NCI-H2107 treated with DMSO at 0.1 percent for 48 hours (cell line): ENCODE data around the gene HES5.

Source experiments
- DNase-seq: peaks from one replicate; lab custom pipeline; 2025; ENCODE audit not compliant: unreplicated experiment; lab: John Stamatoyannopoulos, UW

HES5 gene

DNA sequence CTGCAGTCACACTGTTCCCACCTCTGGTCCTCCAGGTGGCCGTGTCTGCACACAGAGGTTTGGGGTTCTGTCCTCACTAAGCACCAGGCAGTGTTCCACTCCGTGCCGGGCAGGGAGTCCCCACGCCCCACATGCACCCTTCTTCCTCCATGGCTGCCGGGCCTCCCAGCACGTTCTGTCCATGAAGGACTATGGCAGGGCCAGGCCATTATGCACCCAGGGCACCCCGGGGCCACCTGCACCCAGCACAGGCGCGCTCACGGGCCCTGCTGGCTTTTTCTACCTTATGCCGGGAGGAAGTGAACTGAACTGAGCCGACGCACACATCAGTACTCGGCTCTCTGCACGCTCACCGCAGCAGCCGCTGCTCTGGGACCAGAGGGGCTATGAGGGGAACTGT, 13.9 kb downstream of the HES5 start:
- no peak for DNase-seq

DNA sequence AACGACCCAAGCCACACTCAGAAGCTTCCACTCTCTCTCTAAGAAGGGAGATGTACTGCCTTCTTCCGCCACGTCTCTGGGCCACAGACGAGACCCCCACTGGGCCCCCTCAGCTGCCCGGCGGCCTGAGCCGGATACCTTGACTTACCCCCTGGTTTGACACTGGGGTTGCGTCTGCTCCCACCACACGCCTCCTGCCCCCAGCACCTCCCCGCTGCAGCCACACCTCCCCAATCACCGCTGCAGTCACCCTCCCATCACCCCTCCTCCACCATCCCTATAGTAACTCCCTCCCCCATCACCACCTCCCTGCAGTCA, 14.3 kb downstream of the HES5 start:
- DNase-seq, result no peak

DNA sequence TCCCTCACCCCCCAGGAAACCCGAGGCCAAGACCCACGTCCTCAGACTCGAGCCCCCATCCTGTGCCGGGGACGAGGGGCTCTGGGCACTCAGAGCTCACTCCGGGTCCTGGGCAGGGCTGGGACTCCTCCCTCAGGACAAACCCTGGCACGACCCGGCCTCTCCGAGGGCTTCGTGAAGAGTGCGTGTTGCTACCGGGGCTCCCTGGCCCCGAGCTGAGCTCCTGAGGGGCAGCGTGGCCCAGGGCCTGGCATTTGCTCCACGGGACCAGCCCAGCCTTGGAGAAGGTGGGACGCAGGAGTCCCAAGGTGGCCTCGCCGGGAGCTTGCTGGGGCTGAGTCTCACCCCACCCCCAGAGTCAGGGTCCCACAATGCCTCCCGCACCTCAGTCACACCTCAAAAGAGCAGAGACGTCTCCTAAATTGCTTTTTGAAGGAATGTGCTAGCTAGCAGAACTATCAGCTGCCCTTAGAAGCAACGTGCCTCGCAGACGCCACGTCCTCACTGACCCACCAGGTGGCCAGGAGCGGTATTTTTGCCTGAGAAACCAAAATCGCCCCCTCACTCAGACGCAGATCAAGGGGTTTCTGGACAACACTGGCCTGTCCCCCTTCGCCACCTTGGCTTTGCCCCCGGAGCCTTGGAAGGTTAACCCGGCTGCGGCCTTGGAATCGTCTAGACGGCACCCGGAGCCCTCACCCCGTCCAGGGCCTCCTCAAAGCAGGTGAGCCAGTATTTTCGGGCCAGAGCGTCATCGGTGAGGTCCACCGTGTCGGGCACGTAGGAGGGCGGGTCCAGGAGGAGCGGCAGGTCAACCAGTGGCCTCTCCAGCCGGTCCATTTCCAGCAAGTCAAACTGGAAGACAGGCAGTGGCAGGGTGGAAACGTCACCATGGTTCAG, 14.9 kb downstream of the HES5 start:
- no peak for DNase-seq

GRCh38 chr1:2513939-2514652, 16.0 kb downstream of the HES5 start:
- DNase-seq, result no peak

DNA sequence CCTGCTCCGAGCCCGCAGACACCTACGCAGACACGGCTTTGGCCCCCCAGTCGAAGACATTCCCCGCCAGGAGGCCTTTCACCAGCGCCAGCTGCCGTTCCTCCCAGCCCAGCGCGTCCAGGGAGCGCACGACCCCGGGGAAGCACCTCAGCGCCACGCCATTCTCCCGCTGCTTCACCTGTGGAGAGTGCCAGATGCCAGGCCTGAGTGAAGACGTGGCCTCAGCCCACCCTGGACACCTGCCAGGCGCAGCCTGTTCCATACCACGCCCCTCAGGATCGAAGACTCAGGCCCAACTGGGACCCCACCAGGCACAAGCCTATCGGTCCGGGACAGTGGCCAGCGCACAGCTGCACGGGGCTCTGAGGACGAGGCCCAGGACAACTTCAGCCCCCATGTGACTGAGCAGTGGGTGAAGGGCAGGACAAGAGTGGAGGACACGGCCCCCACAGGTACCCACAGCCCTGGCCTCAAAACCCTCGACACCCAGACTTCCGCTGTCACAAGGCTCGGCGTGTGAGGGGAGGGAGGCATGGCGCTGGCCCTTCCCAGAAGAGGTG, 17.1 kb downstream of the HES5 start:
- DNase-seq, result no peak

DNA sequence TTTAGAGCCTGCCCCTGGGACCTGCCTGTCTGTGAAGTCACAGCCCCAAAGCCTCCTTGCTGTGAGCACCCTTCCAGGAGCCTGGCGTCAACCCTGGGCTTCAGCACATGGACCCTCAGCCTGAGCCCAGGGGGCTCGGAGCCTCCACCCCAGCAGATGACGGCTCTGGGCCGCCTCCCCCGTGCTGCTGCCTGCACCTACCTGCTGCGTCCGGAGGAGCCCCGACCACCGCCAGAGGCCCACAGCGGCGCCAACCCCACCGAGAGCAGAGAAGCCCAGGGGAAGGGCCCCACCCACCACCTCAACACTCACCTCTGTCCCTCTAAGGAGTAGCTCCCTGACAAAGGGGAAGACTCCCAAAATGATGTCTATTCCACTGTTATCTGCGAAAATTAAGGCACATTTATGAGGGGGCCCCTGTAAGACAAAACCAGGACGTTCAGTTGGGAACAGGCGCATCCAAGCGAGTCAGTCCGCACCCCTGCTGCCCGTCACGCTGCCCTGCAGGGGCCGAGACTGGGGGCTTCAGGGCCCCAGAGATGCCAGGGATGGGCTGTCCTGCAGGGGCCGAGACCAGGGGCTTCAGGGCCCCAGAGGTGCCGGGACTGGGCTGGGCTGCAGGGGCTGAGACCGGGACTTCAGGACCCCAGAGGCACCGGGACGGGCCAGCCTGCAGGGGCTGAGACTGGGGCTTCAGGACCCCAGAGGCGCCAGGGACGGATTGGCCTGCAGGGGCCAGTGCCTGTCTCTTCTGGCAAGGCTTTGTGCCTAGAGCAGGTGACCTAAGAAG, 19.5 kb downstream of the HES5 start:
- DNase-seq, result no peak

DNA sequence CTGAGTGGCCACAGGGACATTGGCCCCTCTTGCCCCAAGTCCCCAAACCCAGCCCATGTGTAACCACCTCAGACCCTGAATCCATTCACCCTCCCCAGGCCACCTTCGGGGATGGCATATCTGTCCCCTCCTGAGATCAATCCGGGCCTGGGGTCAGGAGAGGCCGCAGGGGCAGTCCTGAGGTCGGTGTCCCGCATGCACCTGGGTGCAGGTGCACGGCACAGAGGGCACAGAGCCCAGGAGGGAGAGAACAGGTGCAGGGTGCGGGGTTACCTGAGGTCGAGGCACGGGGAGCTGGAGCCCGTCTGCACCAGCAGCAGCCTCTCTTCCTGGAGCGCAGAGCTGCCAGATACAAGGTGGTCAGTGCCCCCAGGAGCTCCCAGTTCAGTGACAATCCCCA, 20.5 kb downstream of the HES5 start:
- DNase-seq, result no peak

DNA sequence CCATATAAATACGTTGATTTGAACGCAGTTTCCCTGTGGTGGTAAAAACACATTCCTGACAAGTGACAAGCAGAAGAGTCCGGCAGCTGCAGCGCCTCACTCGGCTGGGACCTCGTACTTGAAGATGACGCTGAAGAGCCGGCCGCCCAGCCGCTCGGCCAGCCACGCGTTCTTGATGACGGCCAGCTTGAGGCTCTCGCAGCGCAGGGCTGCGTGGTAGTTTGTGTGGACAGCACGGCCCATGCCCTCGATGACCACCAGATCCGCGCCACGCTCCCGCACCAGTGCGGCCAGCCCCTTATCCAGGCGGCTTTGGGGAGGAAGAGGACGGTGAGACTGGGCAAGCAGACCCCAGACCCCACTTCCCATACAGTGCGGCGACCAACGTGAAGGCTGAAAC, 21.3 kb downstream of the HES5 start:
- DNase-seq, result no peak

DNA sequence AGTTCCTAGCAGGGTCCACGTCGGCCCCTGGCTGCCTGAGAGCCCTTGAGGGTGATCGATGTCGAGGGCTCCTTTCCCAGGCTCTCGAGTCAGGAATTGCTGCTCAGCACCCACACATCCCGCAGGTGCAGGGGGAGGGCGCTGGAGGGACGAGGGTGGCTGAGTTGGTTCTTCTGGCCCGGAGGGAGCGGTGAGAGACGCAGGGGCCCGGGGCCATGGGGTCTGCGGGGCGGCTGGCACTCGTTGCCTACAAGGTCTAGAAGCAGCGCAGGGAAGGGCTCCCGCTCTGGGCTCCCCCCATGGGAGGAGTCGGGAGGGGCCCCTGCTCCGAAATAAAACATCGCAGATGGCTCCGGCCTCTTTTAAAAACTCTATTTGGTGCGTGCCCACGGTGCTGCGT, 21.9 kb downstream of the HES5 start:
- DNase-seq, result no peak

- no peak for DNase-seq
Measured at GRCh38 chr1:2507744-2508155, 22.3 kb downstream of the HES5 start.

- no peak for DNase-seq
Measured at GRCh38 chr1:2506901-2507565, 23.0 kb downstream of the HES5 start.

DNA sequence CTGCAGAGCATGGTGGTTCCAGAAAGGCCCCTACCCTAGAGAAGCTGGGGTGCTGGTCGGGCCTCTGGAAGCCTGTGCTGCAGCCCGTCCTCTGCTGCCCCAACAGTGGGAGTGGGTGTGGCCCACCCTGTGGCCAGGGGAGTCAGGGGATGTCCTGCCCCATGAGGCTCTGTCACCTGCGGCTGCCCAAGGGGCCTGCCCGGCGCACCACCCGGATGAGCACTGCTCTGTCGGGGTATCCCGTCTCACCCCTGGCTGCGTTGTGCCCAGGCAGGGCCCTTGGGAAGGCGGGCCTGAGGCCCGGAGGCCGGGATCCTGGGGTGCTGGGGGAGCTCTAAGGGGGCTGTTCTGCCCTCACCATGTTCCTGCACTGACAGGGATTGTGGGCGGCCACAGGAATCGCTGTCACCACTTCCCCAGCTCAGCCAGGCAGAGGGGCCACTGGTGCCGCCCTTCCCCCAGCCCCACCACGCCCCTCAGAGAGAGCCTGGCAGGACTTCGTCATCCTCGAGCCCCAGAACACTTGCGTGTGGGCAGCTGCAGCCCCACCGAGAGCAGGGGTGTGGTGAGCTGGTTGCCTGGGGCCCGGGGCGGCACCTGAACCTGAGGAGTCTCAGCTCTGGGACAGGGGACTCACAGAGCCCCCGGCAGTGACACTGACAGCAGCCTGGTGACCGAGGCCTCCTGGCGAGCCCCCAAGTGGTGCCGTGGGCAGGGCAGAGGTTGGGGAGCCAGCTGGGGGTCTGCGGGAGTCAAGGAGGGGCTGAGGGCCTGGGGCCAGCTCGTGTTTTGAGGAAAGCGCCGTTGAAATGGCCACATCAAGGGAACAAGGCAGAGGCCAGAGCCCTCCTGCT, 23.8 kb downstream of the HES5 start:
- DNase-seq, result no peak

- no peak for DNase-seq
Measured at GRCh38 chr1:2505461-2505994, 24.5 kb downstream of the HES5 start.

DNA sequence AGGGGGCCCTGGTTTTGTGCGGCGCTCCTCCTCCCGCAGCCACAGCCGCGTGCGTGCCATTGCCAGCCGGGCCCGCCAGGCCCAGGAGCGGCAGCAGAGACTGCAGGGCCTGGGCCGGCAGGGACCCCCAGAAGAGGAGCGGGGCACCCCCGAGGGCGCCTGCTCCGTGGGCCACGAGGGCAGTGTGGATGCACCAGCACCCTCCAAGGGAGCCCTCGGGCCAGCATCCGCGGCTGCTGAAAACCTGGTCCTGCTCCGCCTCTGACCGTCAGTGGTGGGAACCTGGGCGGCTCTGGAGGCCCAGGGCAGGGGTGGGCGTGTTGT, 25.2 kb downstream of the HES5 start:
- DNase-seq, result no peak

DNA sequence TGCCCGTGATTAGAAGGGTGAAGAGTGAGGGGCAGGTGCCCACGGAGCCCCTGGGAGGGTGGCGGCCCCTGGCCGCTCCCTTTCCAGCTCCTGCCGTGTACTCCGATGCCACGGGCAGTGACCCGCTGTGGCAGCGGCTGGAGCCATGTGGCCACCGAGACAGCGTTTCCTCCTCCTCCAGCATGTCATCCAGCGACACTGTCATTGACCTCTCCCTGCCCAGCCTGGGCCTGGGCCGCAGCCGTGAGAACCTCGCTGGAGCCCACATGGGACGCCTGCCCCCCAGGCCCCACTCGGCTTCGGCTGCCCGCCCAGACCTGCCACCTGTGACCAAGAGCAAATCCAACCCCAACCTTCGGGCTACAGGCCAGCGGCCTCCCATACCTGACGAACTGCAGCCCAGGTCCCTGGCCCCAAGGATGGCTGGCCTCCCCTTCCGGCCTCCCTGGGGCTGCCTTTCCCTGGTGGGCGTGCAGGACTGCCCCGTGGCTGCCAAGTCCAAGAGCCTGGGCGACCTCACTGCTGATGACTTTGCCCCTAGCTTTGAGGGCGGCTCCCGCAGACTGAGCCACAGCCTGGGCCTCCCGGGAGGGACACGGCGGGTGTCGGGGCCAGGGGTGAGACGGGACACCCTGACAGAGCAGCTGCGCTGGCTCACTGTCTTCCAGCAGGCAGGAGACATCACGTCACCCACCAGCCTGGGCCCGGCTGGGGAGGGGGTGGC, 25.7 kb downstream of the HES5 start:
- no peak for DNase-seq

DNA sequence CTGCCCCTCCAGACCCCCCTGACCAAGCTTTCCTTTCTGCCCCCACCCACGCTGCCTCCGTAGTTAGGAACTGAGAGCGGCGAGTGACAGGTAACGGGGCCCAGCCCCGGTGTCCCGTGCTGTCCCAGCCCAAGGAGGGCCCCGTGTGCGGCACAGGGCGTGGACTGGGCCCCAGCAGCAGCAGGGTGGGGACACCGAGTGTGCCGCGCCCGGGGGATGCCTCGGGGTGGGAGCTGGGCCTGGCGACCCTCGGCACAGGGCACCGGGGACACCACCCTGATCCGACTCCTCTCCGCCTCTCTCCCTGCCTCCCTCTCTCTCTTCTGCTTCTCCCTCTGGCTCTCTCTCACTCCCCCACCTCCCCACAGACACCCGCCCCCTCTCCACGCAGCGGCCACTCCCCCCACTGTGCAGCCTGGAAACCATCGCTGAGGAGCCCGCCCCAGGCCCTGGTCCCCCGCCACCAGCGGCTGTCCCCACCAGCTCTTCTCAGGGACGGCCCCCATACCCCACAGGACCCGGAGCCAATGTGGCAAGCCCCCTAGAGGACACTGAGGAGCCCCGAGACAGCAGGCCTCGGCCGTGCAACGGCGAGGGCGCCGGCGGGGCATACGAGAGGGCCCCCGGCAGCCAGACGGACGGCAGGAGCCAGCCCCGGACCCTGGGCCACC, 26.4 kb downstream of the HES5 start:
- DNase-seq, result no peak

DNA sequence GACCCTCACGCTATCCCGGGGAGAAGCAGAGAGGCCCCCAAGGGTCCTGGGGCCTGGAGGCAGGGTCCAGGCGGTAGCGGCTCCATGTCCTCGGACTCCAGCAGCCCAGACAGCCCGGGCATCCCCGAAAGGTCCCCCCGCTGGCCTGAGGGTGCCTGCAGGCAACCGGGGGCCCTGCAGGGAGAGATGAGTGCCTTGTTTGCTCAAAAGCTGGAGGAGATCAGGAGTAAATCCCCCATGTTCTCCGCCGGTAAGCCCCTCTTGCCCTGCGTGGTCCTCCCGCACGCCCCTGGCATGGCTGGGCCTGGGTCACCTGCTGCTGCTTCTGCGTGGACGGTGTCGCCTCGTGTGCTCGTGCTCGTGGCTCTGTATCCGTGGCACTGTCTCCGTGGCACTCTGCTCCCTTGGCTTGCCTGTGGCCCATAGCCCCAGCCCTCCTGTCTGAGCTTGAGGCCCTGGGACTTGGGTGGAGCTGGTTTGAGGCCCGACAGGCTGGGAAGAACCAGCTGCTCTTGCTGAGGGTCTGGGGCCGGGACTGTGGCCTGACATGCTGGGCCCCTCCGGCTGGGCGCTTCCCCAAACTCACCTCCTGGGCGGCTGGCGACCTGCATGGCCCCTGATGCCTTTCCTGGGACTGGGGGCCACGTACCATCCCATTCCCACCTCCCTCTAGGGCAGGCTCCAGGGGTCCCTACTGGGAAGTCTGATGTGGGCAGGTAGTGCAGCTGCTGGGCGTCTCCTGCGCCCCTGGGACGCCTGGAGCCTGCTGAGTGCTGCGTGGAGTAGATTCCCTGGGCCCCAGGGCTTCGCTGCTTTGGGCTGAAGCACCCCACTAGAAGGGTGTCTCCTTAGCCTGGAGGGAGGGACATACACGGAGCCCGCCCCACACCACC, 27.2 kb downstream of the HES5 start:
- DNase-seq, result no peak

GRCh38 chr1:2502210-2502609, 27.9 kb downstream of the HES5 start:
- DNase-seq, result no peak
